GM19240 (cell line): ENCODE measurements around the gene PPP2R2C.

Experiments used
- DNase-seq: peaks from one replicate; pipeline ENCODE4 v3.0.0; 2011; ENCODE audit warnings: low spot score; ENCODE audit not compliant: insufficient read length

The PPP2R2C gene

DNA sequence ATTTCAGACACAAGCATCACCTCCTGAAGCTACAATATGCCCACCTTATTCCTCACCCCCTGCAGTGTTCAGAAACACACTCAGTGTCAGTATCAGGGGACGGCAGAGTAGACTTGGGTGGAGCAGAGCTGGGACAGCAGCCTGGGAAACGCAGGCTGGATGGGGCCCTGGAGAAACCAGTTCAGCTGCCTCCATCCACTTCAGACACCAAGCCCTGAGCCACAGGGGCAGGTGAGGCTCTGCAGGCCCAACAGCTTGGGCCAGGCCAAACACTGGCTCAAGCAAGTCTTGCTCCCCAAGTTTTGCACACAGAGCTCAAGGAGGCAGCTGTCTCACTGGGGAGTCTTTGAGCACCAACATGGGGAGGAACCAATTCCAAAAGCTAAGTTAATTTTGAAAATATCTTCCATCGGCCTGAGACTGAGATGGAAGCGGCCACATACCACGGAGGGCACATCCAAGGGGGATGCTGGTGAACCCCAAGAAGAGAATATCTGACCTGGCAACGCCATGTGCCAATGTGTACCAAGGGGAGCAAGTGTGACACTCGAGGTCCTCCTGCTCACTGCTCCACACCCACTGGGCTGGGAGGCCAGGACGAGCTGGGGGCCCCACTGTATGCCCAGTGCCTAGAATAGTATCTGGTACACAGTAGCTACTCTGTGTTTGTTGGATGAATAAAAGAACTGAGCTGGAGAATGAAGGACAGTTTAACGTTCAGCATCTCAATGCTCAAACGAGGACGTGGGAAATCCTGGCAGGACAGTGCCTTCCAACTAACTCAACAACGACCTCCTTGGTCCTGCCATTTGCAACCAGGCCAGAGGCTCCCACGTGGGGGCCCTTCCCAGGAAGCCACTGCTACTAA lies 45.6 kb downstream of the PPP2R2C start:
- no peak for DNase-seq

DNA sequence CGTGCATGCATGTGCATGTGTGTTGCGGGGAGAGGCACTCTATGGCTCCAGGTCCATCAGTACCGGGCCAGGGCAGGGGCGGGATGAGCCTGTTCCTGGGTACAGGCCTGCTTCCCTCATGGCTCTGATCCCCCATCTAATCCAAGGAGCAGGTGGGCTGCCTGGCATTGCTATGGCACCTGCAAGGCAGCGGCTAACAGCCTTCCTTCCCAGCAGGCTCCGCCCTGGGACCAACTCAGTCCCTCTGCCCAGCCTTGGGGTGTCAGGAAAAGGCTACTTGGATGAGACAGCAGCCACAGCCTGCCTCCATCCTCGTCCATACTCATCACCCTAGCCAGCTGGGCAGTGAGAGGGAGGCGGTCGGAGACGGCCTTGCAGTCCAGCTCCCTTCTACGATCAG lies 46.5 kb downstream of the PPP2R2C start:
- no peak for DNase-seq

DNA sequence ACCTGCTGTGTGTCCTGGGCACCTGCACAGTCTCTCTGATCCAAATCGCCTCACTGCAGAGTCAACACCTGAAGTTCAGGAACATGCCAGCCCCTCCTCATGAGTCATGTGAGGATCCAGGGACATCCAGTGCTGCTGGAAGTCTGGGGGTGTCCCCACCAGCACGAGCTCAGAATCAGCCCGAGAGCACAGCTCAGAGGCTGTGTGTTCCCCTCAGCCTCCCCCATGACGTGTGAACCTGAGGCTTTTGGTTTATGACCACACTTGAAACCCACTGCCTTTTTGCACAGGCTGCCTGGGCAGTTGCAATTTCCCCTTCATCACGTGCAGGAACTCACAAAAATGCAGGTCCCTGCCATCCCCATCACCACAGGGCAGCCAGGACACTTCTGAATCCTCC lies 47.1 kb downstream of the PPP2R2C start:
- no peak for DNase-seq

DNA sequence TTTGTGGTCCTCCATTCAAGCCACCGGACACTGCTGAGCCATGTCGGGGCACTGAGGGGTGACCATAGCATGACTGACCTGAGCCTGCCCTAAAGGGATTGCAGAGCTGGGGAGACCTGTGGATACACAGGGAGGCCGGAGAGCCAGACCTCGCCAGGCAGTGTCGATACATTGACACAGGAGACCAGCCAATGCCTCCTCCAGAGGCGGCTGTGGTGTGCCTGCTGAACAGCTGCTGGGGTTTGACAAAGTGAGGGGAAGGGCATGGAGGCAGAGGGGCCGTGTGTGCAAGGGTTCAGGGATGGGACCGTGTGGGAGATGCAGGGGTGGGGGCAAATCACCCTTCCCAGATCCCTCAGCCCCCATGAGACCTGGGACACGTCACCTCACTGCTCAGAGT lies 48.0 kb downstream of the PPP2R2C start:
- no peak for DNase-seq

DNA sequence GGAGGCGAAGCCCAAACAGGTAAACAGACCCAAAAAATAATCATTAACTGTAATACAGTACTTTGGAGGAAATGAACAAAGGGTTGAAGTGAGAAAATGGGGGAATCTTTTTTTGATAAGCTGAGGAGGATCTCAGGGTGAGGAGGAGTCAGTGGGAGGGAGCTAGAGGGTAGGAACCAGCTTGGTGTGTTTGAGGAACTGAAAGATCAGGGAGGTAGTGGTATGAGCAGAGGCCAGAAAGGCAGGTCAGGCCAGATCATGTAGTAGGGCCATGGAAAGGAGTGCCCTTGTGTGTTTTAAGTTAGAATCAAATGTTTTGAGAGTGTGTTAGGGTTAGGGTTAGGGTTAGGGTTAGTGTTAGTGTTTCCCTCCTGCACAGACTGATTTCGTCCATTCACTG lies 48.8 kb downstream of the PPP2R2C start:
- peak; percentile 30 for DNase-seq

DNA sequence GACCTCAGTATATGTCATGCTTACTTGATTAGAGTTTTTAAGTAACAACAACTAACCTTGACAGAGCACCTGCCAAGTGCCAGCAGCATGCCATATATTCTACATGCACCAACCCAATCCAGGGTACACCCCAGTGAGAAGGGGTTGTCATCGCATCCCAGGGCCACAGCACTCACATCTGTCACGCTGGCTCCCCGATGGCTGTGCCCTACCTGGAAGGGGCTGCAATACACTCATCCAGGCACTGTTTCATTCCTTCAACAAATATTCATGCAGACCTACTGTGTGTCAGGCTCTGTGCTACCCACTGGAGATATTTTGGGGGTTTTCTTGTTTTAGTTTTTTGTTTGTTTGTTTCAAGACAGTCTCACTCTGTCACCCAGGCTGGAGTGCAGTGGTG lies 49.5 kb downstream of the PPP2R2C start:
- no peak for DNase-seq

- no peak for DNase-seq
Observed at GRCh38 chr4:6422105-6422504, 50.3 kb downstream of the PPP2R2C start.

DNA sequence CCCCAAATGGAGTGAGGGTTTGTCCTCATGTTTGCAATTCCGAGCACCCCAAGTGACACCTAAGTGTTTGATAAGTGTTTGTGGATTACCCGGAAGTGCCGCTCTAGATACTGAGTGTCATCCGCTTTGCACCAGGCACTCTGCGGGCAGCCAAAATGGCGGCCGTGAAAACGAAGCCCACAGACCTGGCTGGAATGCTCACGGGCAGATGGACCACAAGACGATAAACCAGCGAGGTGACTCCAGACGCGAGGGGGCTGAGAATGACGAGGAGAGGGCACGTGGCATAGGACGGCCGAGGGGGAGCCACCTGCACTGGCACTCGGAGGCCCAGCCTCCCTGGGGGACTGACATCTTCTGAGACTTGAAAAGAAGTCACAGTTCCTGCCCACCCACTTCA lies 51.0 kb downstream of the PPP2R2C start:
- no peak for DNase-seq

GRCh38 chr4:6420972-6421371 lies 51.4 kb downstream of the PPP2R2C start:
- no peak for DNase-seq

DNA sequence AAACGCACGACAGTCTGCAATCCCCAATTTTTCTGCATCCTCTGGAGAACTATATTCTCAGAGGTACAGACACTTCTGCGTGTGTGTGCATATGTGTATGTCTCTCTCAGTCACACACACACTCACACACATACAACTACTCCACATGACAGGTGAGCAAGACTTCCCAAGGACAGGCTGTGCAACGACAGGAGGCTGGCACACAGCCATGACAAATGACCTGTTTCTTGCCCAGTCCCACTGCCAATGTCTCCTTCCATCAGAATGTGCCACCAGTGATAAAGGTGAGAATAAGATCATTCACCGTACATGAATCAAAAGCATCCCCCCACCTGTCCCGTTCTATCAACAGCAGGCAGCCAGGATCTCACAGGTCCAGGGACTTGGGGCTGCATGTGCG lies 52.4 kb downstream of the PPP2R2C start:
- no peak for DNase-seq

- no peak for DNase-seq
Observed at GRCh38 chr4:6419452-6420028, 52.9 kb downstream of the PPP2R2C start.

GRCh38 chr4:6418193-6418755 lies 54.1 kb downstream of the PPP2R2C start:
- DNase-seq, result no peak

- DNase-seq, result no peak
Observed at GRCh38 chr4:6417516-6418050, 54.8 kb downstream of the PPP2R2C start.

DNA sequence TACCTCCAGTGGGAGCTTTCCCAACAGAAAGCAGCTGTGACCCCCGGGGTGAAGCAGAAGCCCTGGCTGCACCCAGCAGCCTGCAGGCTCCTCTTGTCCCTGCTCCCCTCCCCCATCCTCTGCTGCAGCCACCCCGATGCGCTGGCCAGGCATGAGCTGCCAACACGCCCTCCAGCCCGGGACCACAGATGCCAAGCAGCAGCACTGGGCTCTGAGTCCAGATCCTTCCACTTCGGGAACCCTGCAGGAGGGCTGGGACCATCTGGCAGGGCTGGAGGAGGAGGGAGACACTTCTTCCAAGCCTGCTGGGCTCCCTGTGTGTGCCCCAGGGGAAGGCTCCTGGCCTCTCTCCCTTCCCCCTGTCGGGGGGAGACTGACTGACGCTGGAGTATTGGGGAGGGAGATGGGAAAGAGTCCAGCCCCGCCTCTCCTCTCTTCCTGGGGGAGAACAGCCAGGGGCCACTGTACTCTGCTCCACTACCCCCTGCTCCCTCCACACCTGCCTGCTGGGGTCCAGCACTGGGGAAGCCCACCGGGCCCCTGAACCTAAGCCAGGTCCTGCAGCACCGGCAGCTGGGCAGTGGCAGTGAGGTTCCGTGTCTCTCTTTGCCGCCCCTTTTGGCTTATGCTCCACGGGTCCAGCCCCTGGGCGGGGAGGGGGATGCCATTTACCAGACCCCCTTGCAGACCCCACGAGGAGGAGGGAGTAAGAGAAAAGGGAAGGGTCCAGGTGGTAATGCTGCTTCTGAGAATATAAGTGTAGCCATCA lies 55.7 kb downstream of the PPP2R2C start:
- no peak for DNase-seq

DNA sequence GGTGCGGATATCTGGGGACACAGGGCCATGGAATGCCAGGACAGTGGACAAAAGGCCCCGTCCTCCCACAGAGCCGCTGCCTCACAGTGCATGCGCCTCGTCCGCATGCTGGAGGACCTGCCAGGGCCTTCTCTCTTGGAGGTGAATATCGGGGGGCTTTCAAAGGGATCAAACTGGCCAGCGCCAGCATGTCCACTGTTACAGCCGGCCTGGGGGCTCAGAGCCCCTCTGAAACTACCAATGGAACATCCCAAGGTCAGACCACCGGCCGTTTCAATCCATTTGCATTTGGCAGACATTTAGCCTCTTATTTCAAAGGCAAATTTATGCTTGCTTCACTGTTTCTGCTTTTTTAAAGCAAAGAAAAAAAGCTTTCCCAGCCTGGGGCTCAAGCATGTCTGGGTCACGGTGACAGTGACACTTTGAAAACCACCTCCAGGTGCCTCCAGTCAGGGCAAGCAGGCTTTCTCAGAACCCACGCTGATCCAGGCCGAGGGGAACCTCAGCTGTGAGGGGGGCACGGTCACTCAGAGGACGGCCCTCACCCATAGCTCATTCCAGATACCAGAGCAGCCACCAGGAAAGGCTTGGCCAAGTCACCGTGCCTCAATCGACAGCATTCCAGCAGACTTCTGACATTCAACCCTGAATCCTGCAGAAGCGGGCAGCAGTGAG lies 57.2 kb downstream of the PPP2R2C start:
- DNase-seq, result no peak

DNA sequence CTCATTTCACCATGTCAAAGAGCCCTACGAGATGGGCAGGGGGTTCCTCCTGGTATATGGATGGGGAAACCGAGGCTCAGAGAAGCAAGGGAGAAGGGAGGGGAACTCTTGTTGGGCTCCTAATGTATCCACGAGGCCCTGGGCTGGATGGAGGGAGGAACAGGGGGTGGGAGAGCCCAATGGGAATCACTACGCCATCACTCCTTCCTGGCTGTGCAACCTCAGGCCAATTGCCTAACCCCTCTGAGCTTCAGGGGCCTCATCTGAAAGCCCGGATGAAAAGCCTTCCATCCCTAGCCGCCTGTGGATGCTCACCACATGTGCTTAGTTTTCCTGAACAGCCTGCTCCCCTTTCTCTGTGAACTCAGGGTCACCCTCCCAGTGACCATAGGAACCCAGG lies 57.8 kb downstream of the PPP2R2C start:
- DNase-seq, result no peak

- DNase-seq, result no peak
Observed at GRCh38 chr4:6410664-6411063, 61.8 kb downstream of the PPP2R2C start.

DNA sequence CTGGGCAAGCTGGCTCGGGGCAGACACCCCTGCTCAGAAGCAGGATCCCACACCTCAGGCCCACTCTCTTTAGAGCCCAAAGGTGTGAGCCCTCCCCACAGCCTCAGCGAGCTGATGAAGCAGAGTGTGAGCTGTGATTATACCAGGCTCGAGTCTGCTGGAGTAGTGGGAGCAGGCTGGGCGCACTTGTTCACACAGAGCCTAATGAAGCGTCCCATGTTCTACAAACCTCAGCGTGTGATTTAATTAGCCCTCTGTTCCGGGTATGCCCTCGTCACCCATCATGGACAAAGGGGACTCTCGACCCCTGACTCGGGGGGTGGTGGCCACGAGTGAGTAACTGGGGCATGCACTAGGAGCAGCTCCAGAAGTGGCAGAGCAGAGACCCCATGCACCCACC lies 62.3 kb downstream of the PPP2R2C start:
- DNase-seq, result no peak

- DNase-seq, result no peak
Observed at GRCh38 chr4:6409381-6409780, 63.0 kb downstream of the PPP2R2C start.

DNA sequence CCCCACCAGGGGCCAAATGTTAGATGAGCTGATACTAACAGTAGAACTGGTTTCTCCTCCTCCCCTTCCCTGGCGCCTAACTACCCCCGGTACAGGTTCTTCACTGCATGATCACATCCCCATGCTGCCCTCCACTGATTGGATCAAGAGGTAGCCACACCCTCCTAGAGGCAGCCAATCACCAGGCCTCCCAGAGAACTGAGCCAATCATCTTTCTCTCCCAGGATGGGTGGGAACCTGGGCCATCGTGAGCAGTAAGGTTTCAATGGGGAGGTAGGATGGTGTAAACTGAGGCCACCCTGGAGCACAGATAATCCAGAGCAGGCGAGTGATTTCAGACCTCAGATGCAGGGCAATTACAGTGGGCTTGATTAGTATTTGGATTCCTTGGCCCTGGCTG lies 64.2 kb downstream of the PPP2R2C start:
- DNase-seq, result no peak

DNA sequence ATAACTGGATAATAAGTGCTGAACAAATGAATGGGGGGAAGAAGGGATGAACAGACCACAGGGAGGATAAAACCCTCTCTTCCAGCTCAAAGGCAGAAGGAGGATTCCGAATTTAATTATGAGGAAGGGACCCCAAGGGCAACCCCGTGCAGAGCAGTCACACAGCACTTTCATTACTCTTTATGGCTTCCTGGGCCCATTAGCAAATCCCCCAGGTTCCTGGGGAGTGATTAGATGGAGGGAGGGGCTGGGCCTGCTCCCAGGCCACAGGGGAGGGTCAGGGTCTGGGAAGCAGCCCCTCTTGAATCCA lies 67.1 kb downstream of the PPP2R2C start:
- DNase-seq, result no peak
